ENCODE data around the gene FOXO3.

DNA sequence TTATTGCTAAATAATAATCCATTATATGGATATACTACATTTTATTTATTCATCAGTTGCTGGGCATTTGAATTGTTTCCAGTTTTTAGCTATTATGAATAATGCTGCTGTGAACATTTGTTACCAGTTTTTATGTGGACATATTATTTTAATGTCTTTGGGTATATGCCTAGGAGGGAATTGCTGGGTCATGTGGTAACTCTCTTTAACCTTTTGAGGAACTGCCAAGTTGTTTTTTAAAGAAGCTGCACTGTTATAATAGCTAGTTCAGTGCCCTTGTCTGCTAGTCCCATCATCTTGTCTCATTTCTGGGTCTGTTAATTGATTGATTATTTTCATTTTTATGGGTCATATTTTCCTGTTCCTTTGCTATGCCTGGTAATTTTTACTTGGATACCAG is 56.3 kb downstream of the FOXO3 start:
- TF ChIP-seq, protein P1, sequence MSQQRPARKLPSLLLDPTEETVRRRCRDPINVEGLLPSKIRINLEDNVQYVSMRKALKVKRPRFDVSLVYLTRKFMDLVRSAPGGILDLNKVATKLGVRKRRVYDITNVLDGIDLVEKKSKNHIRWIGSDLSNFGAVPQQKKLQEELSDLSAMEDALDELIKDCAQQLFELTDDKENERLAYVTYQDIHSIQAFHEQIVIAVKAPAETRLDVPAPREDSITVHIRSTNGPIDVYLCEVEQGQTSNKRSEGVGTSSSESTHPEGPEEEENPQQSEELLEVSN (IDR thresholded peaks at IDR 0.05), result no peak
- TF ChIP-seq RXRA (IDR thresholded peaks at IDR 0.05; ENCODE audit: insufficient read depth, low read depth, low read length) (no peak), NRF1 (IDR thresholded peaks at IDR 0.05; ENCODE audit: low read depth, low read length) (no peak), FOSL1 (IDR thresholded peaks at IDR 0.05; ENCODE audit: insufficient read depth, low read depth, low read length) (no peak), EZH2 (IDR thresholded peaks at IDR 0.05; ENCODE audit: low read depth, low read length, severe bottlenecking) (no peak), POLR2A (IDR thresholded peaks at IDR 0.05; ENCODE audit: control extremely low read depth in 1 of 2, low read depth in 2 of 2, low read length in 2 of 2) (no peak), MAFK (IDR thresholded peaks at IDR 0.05; ENCODE audit: low read depth, low read length) (no peak), POLR2AphosphoS5 (IDR thresholded peaks at IDR 0.05; ENCODE audit: low read depth, low read length) (no peak), RAD21 (IDR thresholded peaks at IDR 0.05 in 1 of 2, conservative IDR thresholded peaks at IDR 0.05 in 1 of 2; ENCODE audit: low read depth in 2 of 2, low read length in 2 of 2) (no peak), ZNF274 (IDR thresholded peaks at IDR 0.05; ENCODE audit: borderline replicate concordance, extremely low read depth, low read length) (no peak)
- TF ChIP-seq, protein P2, sequence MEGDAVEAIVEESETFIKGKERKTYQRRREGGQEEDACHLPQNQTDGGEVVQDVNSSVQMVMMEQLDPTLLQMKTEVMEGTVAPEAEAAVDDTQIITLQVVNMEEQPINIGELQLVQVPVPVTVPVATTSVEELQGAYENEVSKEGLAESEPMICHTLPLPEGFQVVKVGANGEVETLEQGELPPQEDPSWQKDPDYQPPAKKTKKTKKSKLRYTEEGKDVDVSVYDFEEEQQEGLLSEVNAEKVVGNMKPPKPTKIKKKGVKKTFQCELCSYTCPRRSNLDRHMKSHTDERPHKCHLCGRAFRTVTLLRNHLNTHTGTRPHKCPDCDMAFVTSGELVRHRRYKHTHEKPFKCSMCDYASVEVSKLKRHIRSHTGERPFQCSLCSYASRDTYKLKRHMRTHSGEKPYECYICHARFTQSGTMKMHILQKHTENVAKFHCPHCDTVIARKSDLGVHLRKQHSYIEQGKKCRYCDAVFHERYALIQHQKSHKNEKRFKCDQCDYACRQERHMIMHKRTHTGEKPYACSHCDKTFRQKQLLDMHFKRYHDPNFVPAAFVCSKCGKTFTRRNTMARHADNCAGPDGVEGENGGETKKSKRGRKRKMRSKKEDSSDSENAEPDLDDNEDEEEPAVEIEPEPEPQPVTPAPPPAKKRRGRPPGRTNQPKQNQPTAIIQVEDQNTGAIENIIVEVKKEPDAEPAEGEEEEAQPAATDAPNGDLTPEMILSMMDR (IDR thresholded peaks at IDR 0.05; ENCODE audit: control extremely low read depth in 1 of 3, insufficient read depth in 1 of 3, low read depth in 1 of 3, low read length in 3 of 3), result no peak
